NAMALWA (cell line): ENCODE data around the gene FAM53A.

Experiments
- DNase-seq: peaks from one replicate; pipeline ENCODE4 v3.0.0-alpha.2; 2015; ENCODE audit warnings: low spot score

FAM53A gene

GRCh38 chr4:1593458-1593857 lies 90.7 kb downstream of the FAM53A start:
- DNase-seq, result no peak

- no peak for DNase-seq
Observed at GRCh38 chr4:1592709-1593417, 91.2 kb downstream of the FAM53A start.

GRCh38 chr4:1592068-1592708 lies 91.9 kb downstream of the FAM53A start:
- no peak for DNase-seq

- no peak for DNase-seq
Observed at GRCh38 chr4:1591107-1591506, 93.0 kb downstream of the FAM53A start.

GRCh38 chr4:1590244-1590643 lies 93.9 kb downstream of the FAM53A start:
- DNase-seq, result no peak
